Stimulated activated CD8-positive, alpha-beta memory T cell treated with anti-CD3 and anti-CD28 coated beads, Interleukin-15, amount 100 ng/mL, for 1 hour (primary cell): ENCODE measurements around the gene MSI2.

Experiments
- DNase-seq: peaks from one replicate; pipeline ENCODE4 v3.0.0-alpha.2; 2020; ENCODE audit warnings: low read depth

Gene MSI2

GRCh38 chr17:57370037-57370581 is 113.8 kb downstream of the MSI2 start:
- DNase-seq = no peak

DNA sequence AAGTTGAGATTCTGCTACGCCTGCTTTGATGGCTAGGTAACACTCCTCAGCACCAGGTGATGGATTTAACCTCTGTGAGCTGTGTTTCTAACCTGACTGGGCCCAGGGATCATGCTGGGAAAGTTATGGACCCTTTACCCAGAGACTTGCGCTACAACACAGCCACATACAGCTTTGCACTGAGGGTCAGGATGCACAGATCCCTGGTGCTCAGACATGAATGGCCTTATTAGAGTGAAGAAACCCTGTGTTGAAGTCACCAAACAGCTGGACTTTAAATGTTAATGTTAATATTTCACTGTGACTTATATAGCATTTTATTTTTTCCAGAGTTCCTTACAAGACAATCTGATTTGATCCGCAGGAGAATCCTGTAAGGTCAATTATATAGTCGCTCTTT is 114.3 kb downstream of the MSI2 start:
- no peak for DNase-seq

GRCh38 chr17:57372156-57372555 is 115.8 kb downstream of the MSI2 start:
- DNase-seq = no peak

GRCh38 chr17:57373048-57373447 is 116.7 kb downstream of the MSI2 start:
- DNase-seq = no peak

- no peak for DNase-seq
Observed at GRCh38 chr17:57373756-57374155, 117.4 kb downstream of the MSI2 start.

- DNase-seq = no peak
Observed at GRCh38 chr17:57375040-57375769, 118.9 kb downstream of the MSI2 start.

DNA sequence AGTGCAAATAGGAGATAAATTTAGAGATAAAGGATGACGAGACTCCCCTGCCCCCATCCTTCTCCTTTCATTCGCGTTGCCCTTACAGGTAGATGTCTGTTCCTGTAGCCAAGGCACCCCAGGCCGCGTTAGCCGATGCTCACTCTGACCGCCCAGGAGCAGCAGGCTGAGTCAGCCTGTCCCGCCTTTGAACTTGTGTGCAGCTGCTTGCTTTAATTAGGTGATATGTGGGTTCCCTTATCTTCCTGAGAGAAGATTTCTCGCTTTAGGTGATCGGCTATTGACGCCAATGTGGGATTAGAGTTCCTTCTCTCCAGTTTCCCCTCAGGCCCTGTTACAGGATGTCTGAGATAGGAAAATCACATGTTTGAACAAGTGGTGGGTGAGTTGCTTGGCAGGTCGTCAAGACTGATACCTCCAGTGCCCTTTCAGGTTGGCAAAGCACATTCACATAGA is 119.5 kb downstream of the MSI2 start:
- no peak for DNase-seq

DNA sequence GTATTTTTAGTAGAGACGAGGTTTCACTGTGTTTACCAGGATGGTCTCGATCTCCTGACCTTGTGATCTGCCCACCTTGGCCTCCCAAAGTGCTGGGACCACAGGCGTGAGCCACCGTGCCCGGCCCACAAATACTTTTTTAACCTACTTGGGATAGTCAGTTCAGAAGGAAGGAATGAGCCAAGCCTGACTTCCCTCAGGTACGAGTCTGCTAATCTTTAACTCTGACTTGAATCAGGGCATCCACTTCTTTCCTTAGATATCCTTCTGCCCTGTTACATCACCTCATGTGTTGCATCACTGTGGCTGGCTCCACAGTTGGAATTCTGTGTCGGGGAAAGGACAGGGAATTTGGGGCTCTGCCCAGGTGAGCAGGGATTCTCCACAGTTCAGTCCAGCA is 120.8 kb downstream of the MSI2 start:
- no peak for DNase-seq

- DNase-seq = no peak
Observed at GRCh38 chr17:57379237-57379894, 123.0 kb downstream of the MSI2 start.

- no peak for DNase-seq
Observed at GRCh38 chr17:57379895-57380434, 123.6 kb downstream of the MSI2 start.

DNA sequence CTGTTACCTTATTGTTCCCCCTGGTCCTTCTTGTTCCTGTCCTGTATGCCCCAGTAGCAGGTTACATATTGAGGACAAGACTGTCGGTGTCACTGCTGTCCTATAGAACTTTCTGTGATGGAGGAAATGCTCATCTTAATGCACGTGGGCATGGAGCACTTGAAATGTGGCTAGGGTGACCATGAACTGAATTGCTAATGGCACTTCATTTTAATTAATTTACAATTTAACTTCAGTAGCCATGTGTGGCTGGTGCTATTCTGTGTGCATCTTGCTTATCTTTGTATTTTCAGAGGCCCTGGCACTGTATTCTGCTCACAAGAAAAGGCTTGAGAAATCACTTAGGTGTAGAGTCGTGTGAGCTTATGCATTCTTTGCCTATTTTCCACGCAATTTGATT is 125.2 kb downstream of the MSI2 start:
- DNase-seq = no peak

- DNase-seq = no peak
Observed at GRCh38 chr17:57384219-57384618, 127.9 kb downstream of the MSI2 start.

DNA sequence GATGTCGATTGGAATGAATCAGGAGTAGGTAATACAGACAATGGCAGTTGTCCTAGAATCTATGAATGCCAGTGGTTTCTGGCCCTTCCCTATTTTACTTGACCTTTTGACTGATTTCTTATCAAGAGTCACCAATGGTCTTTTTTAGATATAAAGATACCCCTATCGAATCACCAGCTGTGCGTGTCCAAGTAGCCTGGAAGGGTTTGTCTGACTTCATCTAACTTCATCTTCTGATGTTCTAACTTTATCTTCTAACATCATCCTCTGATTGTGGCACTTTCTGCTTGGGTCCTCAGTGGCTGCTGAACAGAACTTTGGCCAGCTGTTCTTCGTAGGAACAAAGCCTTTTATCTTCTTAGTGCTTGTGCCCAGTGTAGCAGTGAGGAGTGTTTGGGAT is 129.7 kb downstream of the MSI2 start:
- no peak for DNase-seq

DNA sequence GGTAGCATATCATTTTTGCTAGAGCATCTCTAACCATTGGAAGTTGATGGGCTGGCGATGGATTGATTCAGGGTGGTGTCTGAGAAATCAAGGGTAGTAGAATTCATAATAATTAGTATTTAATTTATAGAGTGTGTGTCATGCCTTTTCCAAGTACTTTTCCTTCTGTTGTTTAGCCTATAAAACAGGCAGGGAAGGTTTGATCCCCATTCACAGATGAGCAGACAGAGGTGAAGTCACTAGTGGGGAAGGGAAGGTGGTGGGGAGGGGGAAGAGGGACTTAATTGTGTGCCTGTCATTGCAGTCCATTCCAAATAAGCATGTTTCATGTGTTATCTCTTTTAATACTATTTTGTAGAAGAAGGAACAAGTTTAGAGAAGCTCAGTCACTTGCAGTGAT is 131.3 kb downstream of the MSI2 start:
- DNase-seq = no peak

DNA sequence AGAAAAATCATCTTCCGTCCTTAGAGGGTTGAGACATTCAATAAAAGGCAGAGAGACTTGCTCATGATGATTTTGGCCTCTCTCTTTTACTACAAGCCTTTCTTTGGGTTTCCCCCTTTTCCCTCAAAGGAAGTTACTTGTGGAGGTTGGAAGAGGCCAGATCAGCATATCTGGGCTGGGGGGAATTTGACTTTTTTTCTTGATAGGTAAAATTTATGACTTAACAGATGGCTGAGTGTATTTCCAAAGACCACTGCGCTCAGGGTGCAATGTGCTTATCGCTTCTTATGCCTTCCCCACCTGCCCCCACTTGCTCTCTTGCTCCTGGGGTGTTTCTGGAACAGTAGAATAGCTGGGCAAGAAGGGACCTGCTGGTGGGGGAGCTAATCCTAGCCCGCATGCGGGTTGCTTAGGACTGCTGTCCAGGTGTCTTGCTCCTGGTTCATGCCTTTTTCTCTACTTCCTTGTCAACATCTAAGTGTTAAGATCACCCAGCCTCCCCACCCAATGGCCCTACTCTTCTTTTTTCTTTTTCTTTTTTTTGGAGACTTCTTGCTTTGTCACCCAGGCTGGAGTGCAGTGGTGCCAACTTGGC is 131.9 kb downstream of the MSI2 start:
- no peak for DNase-seq

DNA sequence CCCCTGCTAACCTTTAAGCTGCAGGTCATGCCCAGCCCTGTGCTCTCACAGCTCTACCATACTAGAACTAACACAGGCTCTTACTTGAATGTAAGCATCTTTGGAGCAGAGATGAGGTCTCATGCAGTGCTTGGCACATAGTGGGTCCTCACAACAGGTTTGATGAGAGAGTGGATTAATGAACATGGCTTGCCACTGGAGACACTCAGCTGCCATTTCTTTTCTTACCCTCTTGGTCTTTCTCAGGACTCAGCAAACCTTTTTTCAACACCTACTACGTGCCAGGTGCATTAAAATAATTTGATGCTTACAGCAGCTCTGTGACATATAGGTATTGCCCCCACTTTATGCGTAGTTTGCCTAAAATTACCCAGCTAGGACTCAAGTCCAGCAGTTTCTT is 133.2 kb downstream of the MSI2 start:
- no peak for DNase-seq

DNA sequence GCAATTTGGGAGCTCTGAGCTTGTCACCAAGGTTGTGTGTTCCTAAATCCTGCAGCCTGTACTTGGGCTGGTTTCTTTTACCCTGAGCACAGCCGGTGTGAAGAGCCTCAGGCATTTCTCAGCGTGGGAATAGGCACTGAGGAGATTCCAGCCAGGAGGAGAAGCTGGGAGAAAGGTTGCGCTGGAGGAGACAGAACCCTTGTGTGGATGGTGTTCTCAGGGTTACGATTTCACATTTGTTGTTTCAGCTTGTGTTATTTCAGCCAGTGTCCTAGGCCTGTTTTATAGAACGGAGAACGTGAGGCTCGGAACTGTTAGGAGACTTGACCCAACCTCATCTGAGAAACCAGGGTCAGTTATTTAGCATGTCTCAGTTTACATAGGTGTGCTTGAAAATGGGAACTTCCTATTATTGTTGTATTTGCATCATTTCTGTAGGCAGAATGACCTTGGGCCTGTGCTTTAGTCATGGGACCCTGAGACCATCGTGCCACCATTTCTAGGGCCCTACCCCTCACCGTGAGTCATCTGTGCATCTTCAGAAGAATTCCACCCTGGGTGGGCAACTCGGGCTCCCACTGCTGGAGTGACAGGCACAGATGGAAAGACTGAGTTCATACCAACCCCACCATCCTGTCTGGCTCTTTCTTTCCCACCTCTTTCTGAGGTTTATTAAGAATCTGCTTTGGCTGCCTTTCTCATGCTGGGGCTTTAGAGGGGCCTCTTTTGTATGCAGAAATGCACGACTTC is 134.9 kb downstream of the MSI2 start:
- no peak for DNase-seq

DNA sequence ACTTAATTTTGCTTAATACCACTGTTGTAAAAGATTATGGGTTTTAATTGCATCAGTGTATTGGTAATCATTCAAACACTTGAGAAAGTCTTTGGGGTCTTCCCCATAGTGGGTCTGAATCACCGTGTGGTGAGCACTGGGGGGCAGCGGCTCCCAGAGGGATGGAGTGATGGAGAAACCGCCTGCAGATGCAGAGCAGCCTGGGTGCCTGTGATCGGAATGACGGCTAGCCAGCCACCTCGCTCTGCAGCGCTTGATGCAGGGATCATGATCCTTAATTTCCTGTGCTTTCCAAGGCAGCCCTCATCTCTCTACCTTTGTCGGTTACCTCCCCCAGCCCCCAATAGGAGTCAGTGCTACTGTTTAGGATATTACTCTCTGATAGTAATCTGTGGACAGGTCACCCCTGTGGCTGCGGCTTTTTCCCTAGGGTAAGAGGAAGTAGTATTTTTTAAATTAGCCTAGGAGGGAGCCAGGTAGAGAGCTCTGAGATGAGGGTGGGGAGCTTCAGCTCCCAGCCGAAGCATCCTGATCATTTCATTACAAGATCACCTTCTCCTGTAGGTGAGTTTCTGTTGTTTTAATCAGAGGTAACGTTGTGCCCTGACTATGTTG is 135.6 kb downstream of the MSI2 start:
- no peak for DNase-seq

DNA sequence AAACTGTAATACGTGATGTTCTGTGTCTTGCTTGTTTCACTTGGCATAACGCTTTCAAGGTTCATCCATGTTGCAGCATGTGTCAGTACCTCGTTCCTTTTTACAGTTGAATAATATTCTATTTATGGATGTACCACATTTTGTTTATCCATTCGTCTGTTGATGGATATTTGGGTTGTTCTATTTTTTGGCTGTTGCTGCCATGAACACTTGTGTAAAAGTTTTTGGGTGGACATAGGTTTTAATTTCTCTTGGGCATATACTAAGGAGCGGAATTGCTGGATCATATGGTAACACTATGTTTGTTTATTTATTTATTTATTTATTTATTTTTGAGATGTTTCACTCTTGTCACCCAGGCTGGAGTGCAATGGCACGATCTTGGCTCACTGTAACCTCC is 137.0 kb downstream of the MSI2 start:
- no peak for DNase-seq

DNA sequence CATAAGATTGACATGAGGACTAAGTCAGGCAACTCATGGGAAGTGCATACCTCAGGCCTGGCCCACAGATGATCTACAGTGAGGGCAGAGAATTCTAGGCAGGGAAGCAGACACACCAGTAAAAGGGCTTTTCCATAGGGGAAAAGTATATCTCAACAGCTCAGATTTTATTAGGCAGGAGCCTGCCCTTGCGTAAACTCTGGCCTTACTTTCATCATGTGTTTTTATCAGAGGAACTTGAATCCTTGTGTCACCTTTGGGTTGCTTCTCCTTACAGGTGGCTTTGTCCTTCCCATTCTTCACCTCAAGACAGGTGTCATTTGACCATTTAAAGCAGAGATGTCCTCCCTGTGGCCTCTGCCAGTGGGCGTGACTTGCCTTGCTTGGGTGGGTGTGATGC is 138.1 kb downstream of the MSI2 start:
- no peak for DNase-seq

DNA sequence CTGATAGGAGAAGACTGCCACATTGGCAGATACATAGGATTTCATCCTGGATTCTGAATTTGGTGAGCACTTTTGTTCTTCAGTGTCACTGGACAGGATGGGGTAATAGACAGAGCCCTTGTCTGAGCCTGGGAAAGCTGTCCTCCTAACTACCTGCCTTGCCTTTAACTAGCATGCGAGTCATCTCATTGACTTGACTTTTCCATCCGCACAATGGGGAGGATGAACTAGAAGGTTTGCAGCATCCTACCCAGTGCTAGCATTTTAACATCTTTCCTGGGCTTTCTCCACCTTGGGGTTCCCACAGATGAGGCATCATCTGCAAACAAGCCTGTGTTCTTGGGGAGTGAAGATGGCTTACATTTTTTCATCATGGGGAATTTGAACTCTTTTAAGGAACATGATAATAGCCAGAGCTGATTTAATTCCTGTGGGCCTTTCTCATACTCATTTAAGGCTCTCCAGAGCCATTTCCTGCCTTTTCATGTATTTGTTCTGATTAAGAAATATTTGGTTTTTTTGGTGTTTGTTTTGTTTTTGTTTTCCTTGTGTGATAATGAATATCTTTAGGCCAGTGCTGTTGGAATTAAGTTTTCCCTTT is 139.5 kb downstream of the MSI2 start:
- DNase-seq = no peak
